Measurements from ENCODE around the gene PAPOLG. TPM values are rescaled to one million over a fixed set of nuclear protein-coding genes. Genes with fewer than 3 reads are reported as not detected.
A peak's percentile ranks its signal among the peaks of the same experiment; 100 is the strongest.

PAPOLG gene
- total and polyA plus RNA-seq, 9 of the 15 experiments (the other 6 are each of a cell fraction or from before 2014, with no cell fraction given) = 3.9 to 16.3 (median 10.0) TPM

DNA sequence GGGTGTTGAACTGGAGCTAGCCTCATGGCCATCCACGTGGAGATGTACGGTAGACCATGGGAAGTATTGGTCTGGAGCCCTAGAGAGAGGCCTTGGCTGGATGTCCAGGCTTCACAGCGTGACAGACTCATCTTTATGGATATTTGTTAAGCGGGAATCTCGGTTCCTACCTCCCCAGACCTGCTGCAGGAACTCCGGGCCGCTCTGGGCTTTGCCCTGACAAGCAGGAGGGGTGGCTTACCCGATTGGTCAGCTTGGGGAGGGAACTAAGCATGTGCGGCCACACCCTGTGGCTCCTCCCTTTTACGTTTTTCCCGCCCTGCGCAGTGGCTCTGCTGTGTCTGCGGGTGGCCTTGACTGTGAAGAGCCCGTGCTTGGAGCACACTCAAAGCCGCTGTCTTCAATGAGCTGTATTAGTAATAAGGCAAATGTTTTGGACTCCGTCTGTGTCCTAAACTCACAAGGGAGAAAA is 52.3 kb downstream of the PAPOLG start (continued):
- TF ChIP-seq ERF (CRISPR knock-in tag; IDR thresholded peaks at IDR 0.05) = 0 out of 2 replicates have a peak, but pooled peaks have one; percentile 37
- TF ChIP-seq ZNF324 (CRISPR knock-in tag; IDR thresholded peaks at IDR 0.05) = 0 out of 2 replicates have a peak, but pooled peaks have one; percentile 26
- TF ChIP-seq TAF1 (IDR thresholded peaks at IDR 0.05; ENCODE audit: control insufficient read depth, extremely low read depth, insufficient read depth, low read length, severe bottlenecking) = peak; percentile 28
- TF ChIP-seq EWSR1 (IDR thresholded peaks at IDR 0.05; ENCODE audit: borderline replicate concordance, low read depth, partially characterized antibody) = no peak
- peak in 1 of 3 experiments; percentile 13 for TF ChIP-seq YY1 (IDR thresholded peaks at IDR 0.05; ENCODE audit: borderline replicate concordance in 1 of 3, control insufficient read depth in 1 of 3, extremely low read depth in 1 of 3, insufficient read depth in 3 of 3, insufficient read length in 1 of 3, insufficient replicate concordance in 2 of 3, low read depth in 1 of 3, low read length in 2 of 3)
- peak; percentile 78; the same call in 1 of the 2 replicates for TF ChIP-seq RB1 (IDR thresholded peaks at IDR 0.05; ENCODE audit: low read depth)
- peak; percentile 34; the same call in 1 of the 2 replicates for TF ChIP-seq ESRRA (IDR thresholded peaks at IDR 0.05; ENCODE audit: borderline replicate concordance, low read depth)
- TF ChIP-seq, protein P1, sequence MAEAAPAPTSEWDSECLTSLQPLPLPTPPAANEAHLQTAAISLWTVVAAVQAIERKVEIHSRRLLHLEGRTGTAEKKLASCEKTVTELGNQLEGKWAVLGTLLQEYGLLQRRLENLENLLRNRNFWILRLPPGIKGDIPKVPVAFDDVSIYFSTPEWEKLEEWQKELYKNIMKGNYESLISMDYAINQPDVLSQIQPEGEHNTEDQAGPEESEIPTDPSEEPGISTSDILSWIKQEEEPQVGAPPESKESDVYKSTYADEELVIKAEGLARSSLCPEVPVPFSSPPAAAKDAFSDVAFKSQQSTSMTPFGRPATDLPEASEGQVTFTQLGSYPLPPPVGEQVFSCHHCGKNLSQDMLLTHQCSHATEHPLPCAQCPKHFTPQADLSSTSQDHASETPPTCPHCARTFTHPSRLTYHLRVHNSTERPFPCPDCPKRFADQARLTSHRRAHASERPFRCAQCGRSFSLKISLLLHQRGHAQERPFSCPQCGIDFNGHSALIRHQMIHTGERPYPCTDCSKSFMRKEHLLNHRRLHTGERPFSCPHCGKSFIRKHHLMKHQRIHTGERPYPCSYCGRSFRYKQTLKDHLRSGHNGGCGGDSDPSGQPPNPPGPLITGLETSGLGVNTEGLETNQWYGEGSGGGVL (CRISPR knock-in tag; IDR thresholded peaks at IDR 0.05) = no peak
- TF ChIP-seq POLR2AphosphoS2 (IDR thresholded peaks at IDR 0.05; ENCODE audit: low read length) = no peak
- TF ChIP-seq CBX3 (IDR thresholded peaks at IDR 0.05; ENCODE audit: borderline replicate concordance in 1 of 2, low read length in 2 of 2) = peak in 1 of 2 experiments; percentile 88; a peak in 1 of 3 replicates
- TF ChIP-seq ZFPM2 (CRISPR knock-in tag; IDR thresholded peaks at IDR 0.05) = no peak
- TF ChIP-seq SRF (CRISPR knock-in tag; IDR thresholded peaks at IDR 0.05) = peak in 1 of 2 experiments; percentile 60; a peak in 1 of 4 replicates
- TF ChIP-seq, protein P2, sequence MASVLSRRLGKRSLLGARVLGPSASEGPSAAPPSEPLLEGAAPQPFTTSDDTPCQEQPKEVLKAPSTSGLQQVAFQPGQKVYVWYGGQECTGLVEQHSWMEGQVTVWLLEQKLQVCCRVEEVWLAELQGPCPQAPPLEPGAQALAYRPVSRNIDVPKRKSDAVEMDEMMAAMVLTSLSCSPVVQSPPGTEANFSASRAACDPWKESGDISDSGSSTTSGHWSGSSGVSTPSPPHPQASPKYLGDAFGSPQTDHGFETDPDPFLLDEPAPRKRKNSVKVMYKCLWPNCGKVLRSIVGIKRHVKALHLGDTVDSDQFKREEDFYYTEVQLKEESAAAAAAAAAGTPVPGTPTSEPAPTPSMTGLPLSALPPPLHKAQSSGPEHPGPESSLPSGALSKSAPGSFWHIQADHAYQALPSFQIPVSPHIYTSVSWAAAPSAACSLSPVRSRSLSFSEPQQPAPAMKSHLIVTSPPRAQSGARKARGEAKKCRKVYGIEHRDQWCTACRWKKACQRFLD (CRISPR knock-in tag; IDR thresholded peaks at IDR 0.05) = peak; percentile 74
- TF ChIP-seq TEAD4 (IDR thresholded peaks at IDR 0.05; ENCODE audit: low read length) = peak; percentile 32; the same call in 1 of the 2 replicates
- no peak for TF ChIP-seq TEAD4 (CRISPR knock-in tag; IDR thresholded peaks at IDR 0.05; ENCODE audit: borderline replicate concordance)
- no peak for TF ChIP-seq MECOM (CRISPR knock-in tag; IDR thresholded peaks at IDR 0.05)
- TF ChIP-seq, protein P3, sequence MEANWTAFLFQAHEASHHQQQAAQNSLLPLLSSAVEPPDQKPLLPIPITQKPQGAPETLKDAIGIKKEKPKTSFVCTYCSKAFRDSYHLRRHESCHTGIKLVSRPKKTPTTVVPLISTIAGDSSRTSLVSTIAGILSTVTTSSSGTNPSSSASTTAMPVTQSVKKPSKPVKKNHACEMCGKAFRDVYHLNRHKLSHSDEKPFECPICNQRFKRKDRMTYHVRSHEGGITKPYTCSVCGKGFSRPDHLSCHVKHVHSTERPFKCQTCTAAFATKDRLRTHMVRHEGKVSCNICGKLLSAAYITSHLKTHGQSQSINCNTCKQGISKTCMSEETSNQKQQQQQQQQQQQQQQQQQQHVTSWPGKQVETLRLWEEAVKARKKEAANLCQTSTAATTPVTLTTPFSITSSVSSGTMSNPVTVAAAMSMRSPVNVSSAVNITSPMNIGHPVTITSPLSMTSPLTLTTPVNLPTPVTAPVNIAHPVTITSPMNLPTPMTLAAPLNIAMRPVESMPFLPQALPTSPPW (CRISPR knock-in tag; IDR thresholded peaks at IDR 0.05) = peak; percentile 51; the same call in 1 of the 2 replicates
